K562 (cell line): Measurements from ENCODE around the gene BCL2A1.

Experiments used
- CREB1 ChIP-seq, 2 experiments: sonication (generic) in 1 of 2; formaldehyde crosslinking in 1 of 2; IDR thresholded peaks; 2 replicates each; pipeline versions ENCODE4 v1.6.1 to v1.8.0; 2012 to 2022; ENCODE audit warnings: inconsistent platforms in 1 of 2, mild to moderate bottlenecking in 1 of 2, missing genetic modification reagents in 1 of 2, moderate library complexity in 1 of 2
- HOXB6 ChIP-seq: fragments of 250-450 bp; sonication (Bioruptor Pico); IDR thresholded peaks from 2 replicates; pipeline ENCODE4 v1.5.1; 2022; ENCODE audit warnings: mild to moderate bottlenecking, borderline replicate concordance
- SMARCA5 ChIP-seq: fragments of 450-650 bp; IDR thresholded peaks from 2 replicates; pipeline ENCODE4 v1.6.1; 2016
- ZNF184 ChIP-seq: sonication (generic); formaldehyde crosslinking; IDR thresholded peaks from 2 replicates; pipeline ENCODE4 v1.5.0; 2020; ENCODE audit warnings: missing genetic modification reagents

DNA sequence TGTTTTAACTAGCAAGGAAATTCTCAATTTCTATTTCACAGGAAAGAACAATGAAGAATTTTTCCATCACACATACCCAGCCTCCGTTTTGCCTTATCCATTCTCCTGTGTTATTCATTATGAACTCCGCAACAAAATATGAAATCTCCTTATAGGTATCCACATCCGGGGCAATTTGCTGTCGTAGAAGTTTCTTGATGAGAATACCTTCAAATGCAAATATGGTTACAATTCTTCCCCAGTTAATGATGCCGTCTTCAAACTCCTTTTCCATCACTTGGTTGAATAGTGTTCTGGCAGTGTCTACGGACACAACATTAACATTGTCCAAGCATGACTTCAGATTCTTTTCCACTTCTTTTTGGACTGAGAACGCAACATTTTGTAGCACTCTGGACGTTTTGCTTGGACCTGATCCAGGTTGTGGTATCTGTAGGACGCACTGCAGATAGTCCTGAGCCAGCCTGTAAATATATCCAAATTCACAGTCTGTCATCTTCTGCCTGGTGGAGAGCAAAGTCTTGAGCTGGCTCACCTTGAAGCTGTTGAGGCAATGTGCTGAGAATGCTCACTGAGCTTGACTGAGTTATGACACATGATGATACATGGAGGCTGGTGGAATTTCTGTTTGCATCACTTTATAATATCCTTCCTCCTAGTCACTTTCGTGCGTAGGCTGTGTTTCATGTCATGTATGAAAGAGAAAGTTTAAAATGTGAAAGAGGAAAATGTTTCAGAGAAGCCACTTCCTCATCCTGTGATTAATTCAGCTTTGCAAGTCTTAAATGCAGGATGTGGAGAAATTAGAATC lies at the start of gene BCL2A1:
- no peak for TF ChIP-seq HOXB6
- TF ChIP-seq CREB1 (IDR thresholded peaks at IDR 0.05) = no peak
- no peak for TF ChIP-seq CREB1 (CRISPR knock-in tag; IDR thresholded peaks at IDR 0.05)
- TF ChIP-seq ZNF184 (CRISPR knock-in tag) = no peak
- no peak for TF ChIP-seq SMARCA5
